ENCODE measurements around the gene FCHSD2. TPM values are rescaled to one million over a fixed set of nuclear protein-coding genes. Genes with fewer than 3 reads are reported as not detected.
A peak's percentile ranks its signal among the peaks of the same experiment; 100 is the strongest.

FCHSD2 gene
- total and polyA plus RNA-seq, 2 donors (not counting 1 experiment from before 2014, with no cell fraction given): 113 to 189 TPM

- Histone ChIP-seq H2AFZ (ENCODE audit: insufficient read depth, low read depth, low read length, poor library complexity, severe bottlenecking) (no peak overlapping the region), H3K79me2 (ENCODE audit: control insufficient read depth, insufficient read depth, low read length) (peaks cover 99% of the 10 kb centered on the region), H3K9me3 (ENCODE audit: control extremely low read depth in 1 of 3, control insufficient read depth in 2 of 3, insufficient read depth in 1 of 3, low read length in 2 of 3) (peaks cover 4 to 24% (median 22%) of the 10 kb centered on the region in 3 donors), H3K27me3 (replicated peaks in 1 of 4; ENCODE audit: control extremely low read depth in 1 of 4, control insufficient read depth in 3 of 4, insufficient read depth in 4 of 4, low read length in 3 of 4) (no peaks in the 10 kb centered on the region), H3K4me3 (ENCODE audit: control extremely low read depth in 1 of 5, extremely low read depth in 1 of 5, insufficient read depth in 1 of 5, low read depth in 2 of 5, low read length in 4 of 5) (no peak overlapping the region), H3K9ac (ENCODE audit: low read length) (no peak overlapping the region), H3K36me3 (replicated peaks in 1 of 2; ENCODE audit: control extremely low read depth in 1 of 2, control insufficient read depth in 1 of 2, extremely low read depth in 1 of 2, insufficient read depth in 2 of 2, low read length in 1 of 2) (peaks cover 15 to 70% of the 10 kb centered on the region in 2 experiments), H3K4me2 (replicated peaks; ENCODE audit: low read depth, low read length, poor library complexity, severe bottlenecking) (no peak overlapping the region), H4K20me1 (ENCODE audit: control insufficient read depth, insufficient read depth, low read length, poor library complexity, severe bottlenecking) (no peaks in the 10 kb centered on the region), H3K4me1 (ENCODE audit: control insufficient read depth in 2 of 2, insufficient read depth in 2 of 2, low read length in 2 of 2) (peaks cover 30 to 37% of the 10 kb centered on the region in 2 donors), H3K27ac (ENCODE audit: low read length in 2 of 2) (peak overlapping the region in 1 of 2 donors; percentile 65)
- no peak for TF ChIP-seq CTCF (IDR thresholded peaks at IDR 0.05)
- no peak for TF ChIP-seq EZH2 (IDR thresholded peaks at IDR 0.05; ENCODE audit: borderline replicate concordance, insufficient read depth, low read depth, low read length, poor library complexity, severe bottlenecking)
- intact Hi-C loops (cut with micrococcal nuclease): no loop called here
- Mint-ChIP-seq H3K4me1 (peaks cover 49% of the 10 kb centered on the region), H3K9me3 (ENCODE audit: insufficient read depth) (peaks cover 8% of the 10 kb centered on the region), H3K27ac (peak overlapping the region; percentile 69), H3K27me3 (no peaks in the 10 kb centered on the region), H3K4me3 (no peak overlapping the region)
- CTCF ChIA-PET: interaction anchor here (1.0 kb wide), 1 partner anchor 167 kb away, joined by 3 read pairs; no protein-coding TSS in a partner anchor
- WGBS (ENCODE audit: insufficient coverage): no CpG with 5 or more reads among the region's 2 CpGs
- ATAC-seq (ENCODE audit: low read depth) (no peak), DNase-seq (no peak)
- POLR2A ChIA-PET: no interaction called here
Observed at GRCh38 chr11:73012121-73012863, 129.8 kb downstream of the FCHSD2 start.

Measured in B cell (primary cell).